T-cell (primary cell): ENCODE measurements around the gene LSM12. TPM values are rescaled to one million over a fixed set of nuclear protein-coding genes. Genes with fewer than 3 reads are reported as not detected.

Source experiments
- ATAC-seq, 4 experiments: fragments of 200-7000 bp in 3 of 4; fragments of 150-1000 bp in 1 of 4; cut with Tn5 transposase; replicated peaks in 1 of 4; 1 replicate in 3 of 4; 2 replicates in 1 of 4; pipeline ENCODE4 v1.10.0; 2021; ENCODE audit warnings: moderate library complexity in 3 of 4, mild to moderate bottlenecking in 2 of 4, moderate number of reproducible peaks in 1 of 4
- CTCF ChIA-PET, 2 donors: fragments of 300-600 bp; sonication (Branson Sonifier 250); formaldehyde crosslinking; loops; one replicate each; lab custom pipeline; 2022; ENCODE audit warnings: antibody characterized with exemption in 2 of 2; lab: Charles Lee
- POLR2A ChIA-PET, 2 donors: fragments of 300-600 bp; sonication (Branson Sonifier 250); formaldehyde crosslinking; loops; one replicate each; lab custom pipeline; 2022; ENCODE audit warnings: antibody characterized with exemption in 2 of 2; lab: Charles Lee
- DNase-seq, 35 experiments: peaks; one replicate each; pipeline versions ENCODE4 v3.0.0 to v3.0.0-alpha.2; 2013 to 2023
- H3K27ac ChIP-seq: one replicate; pipeline ENCODE4 v1.5.1; 2013; ENCODE audit warnings: low read length
- H3K27me3 ChIP-seq, 2 experiments: replicated peaks in 1 of 2; 1 replicate in 1 of 2; 2 replicates in 1 of 2; pipeline versions ENCODE4 v1.6.1 to v1.7.0; 2013; ENCODE audit warnings: low read length in 1 of 2, mixed read lengths in 1 of 2; ENCODE audit not compliant: control insufficient read depth in 2 of 2, insufficient read depth in 2 of 2; ENCODE audit errors: extremely low read depth in 1 of 2
- H3K36me3 ChIP-seq, 2 donors: 1 replicate in 1 of 2; 2 replicates in 1 of 2; pipeline versions ENCODE4 v1.6.1 to v1.7.0; 2013; ENCODE audit warnings: low read length in 1 of 2; ENCODE audit not compliant: control insufficient read depth in 2 of 2, insufficient read depth in 1 of 2; ENCODE audit errors: extremely low read depth in 1 of 2
- H3K4me1 ChIP-seq, 2 experiments: 1 replicate in 1 of 2; 2 replicates in 1 of 2; pipeline versions ENCODE4 v1.6.1 to v1.7.0; 2013; ENCODE audit warnings: low read length in 2 of 2, mixed read lengths in 1 of 2; ENCODE audit not compliant: insufficient read depth in 2 of 2, control insufficient read depth in 1 of 2; ENCODE audit errors: extremely low read depth in 1 of 2
- H3K4me3 ChIP-seq, 2 donors: 1 replicate in 1 of 2; 2 replicates in 1 of 2; pipeline versions ENCODE4 v1.5.1 to v1.7.0; 2013; ENCODE audit warnings: mild to moderate bottlenecking in 2 of 2, low read length in 1 of 2, moderate library complexity in 1 of 2; ENCODE audit not compliant: control insufficient read depth in 1 of 2; ENCODE audit errors: extremely low read depth in 1 of 2
- H3K9me3 ChIP-seq: 2 replicates; pipeline ENCODE4 v1.7.0; 2013
- H3K27ac Mint-ChIP-seq, 2 donors: one replicate each; pipeline ENCODE4 v1.8.0; 2020 to 2021; ENCODE audit warnings: mild to moderate bottlenecking in 2 of 2, mixed read lengths in 2 of 2
- H3K27me3 Mint-ChIP-seq, 2 donors: one replicate each; pipeline ENCODE4 v1.8.0; 2021 to 2022; ENCODE audit warnings: mixed read lengths in 2 of 2
- H3K36me3 Mint-ChIP-seq: one replicate; pipeline ENCODE4 v1.8.0; 2021; ENCODE audit warnings: mixed read lengths
- H3K4me1 Mint-ChIP-seq, 3 donors: one replicate each; pipeline ENCODE4 v1.8.0; 2020 to 2022; ENCODE audit warnings: mixed read lengths in 3 of 3, mild to moderate bottlenecking in 1 of 3
- H3K4me3 Mint-ChIP-seq, 3 donors: one replicate each; pipeline ENCODE4 v1.8.0; 2020 to 2022; ENCODE audit warnings: mild to moderate bottlenecking in 3 of 3, mixed read lengths in 3 of 3, moderate library complexity in 3 of 3
- H3K9me3 Mint-ChIP-seq, 3 donors: one replicate each; pipeline ENCODE4 v1.8.0; 2020 to 2022; ENCODE audit warnings: mixed read lengths in 3 of 3
- WGBS: methylation state at CpG from one replicate; pipeline ENCODE4 v1.1.5; 2013; ENCODE audit warnings: missing lambda C conversion rate; ENCODE audit not compliant: insufficient coverage; 5-methylcytosine and 5-hydroxymethylcytosine counted together
- total RNA-seq, 35 experiments: library from RNA in 6 of 35; stranded (reverse) in 6 of 35; fragments of 120-200 nt in 1 of 35; gene quantifications; one replicate each; pipeline versions ENCODE4 v1.2.1 to v1.2.4 and lab custom pipeline; 2013 to 2026

Gene LSM12
- total RNA-seq: 10 to 100 TPM; 29.4 to 39.0 (median 37.1) TPM
- 23.8 TPM for total RNA-seq (2013)
- total RNA-seq (lab: John Stamatoyannopoulos, UW): 7.0 to 20.7 (median 9.7) reads per million in 29 experiments

- Mint-ChIP-seq H3K27ac (peak within 1 kb of the TSS; percentile 88 to 92), H3K27me3 (no peaks in the 10 kb centered on the region), H3K36me3 (peaks cover 12% of the 10 kb centered on the region), H3K4me1 (peaks cover 55 to 70% (median 58%) of the 10 kb centered on the region in 3 donors), H3K9me3 (no peaks in the 10 kb centered on the region), H3K4me3 (peak within 1 kb of the TSS; percentile 84 to 90 (median 88))
- Histone ChIP-seq H3K27me3 (no peaks in the 10 kb centered on the region), H3K4me3 (peak within 1 kb of the TSS; percentile 70 to 74), H3K9me3 (no peaks in the 10 kb centered on the region), H3K4me1 (peaks cover 14 to 36% of the 10 kb centered on the region in 2 experiments), H3K36me3 (peaks cover 5 to 13% of the 10 kb centered on the region in 2 donors), H3K27ac (peak within 1 kb of the TSS; percentile 79)
- peak; percentile 84 to 90 (median 87) for ATAC-seq
- DNase-seq: peak; percentile 73 to 96 (median 85)
- CTCF ChIA-PET: no interaction called here
- POLR2A ChIA-PET: interaction anchor here in 1 of 2 donors (0.6 kb wide), 1 partner anchor 71 kb away, joined by 4 read pairs; no protein-coding TSS in a partner anchor
- 0% methylated on average over 49 of the region's 65 CpGs for WGBS
Measured at GRCh38 chr17:44066204-44066930, at the start of gene LSM12. TSS of gene LSM12 (minus strand) at chr17:44066671. CDS start at chr17:44066587, 84 bp downstream.

GRCh38 chr17:44115585-44116415 is 49.3 kb upstream of the LSM12 start:
- no peaks in the 10 kb centered on the region for H3K9me3 ChIP-seq
- H3K27me3 ChIP-seq: peaks cover 0 to 3% of the 10 kb centered on the region in 2 experiments
- Mint-ChIP-seq H3K36me3 (peaks cover 9% of the 10 kb centered on the region), H3K4me1 (peaks cover 64 to 79% (median 67%) of the 10 kb centered on the region in 3 donors), H3K9me3 (no peaks in the 10 kb centered on the region), H3K4me3 (no peak overlapping the region), H3K27me3 (no peaks in the 10 kb centered on the region), H3K27ac (no peak overlapping the region)
- DNase-seq (peak in 2 of 35 experiments; percentile 17 to 28), ATAC-seq (no peak)
- H3K27ac ChIP-seq: no peak overlapping the region
- WGBS: 69% methylated on average over 7 of the region's 11 CpGs
- H3K4me3 ChIP-seq: no peak overlapping the region
- peaks cover 6 to 48% of the 10 kb centered on the region in 2 experiments for H3K4me1 ChIP-seq
- ChIA-PET CTCF (no interaction called here), POLR2A (interaction anchor here in 1 of 2 donors (0.5 kb wide), 1 partner anchor 207 kb away, joined by 3 read pairs; no protein-coding TSS in a partner anchor)
- H3K36me3 ChIP-seq: peaks cover 4 to 24% of the 10 kb centered on the region in 2 donors

- no peaks in the 10 kb centered on the region for H3K27me3 Mint-ChIP-seq
- peaks cover 52 to 63% (median 54%) of the 10 kb centered on the region in 3 donors for H3K4me1 Mint-ChIP-seq
- WGBS: 89% methylated on average over 5 of the region's 9 CpGs
- Histone ChIP-seq H3K36me3 (peaks cover 4 to 32% of the 10 kb centered on the region in 2 donors), H3K9me3 (no peaks in the 10 kb centered on the region), H3K27me3 (peaks cover 0 to 3% of the 10 kb centered on the region in 2 experiments), H3K27ac (no peak overlapping the region), H3K4me3 (no peak overlapping the region), H3K4me1 (peaks cover 6 to 45% of the 10 kb centered on the region in 2 experiments)
- DNase-seq: no peak
- peak overlapping the region in 1 of 2 donors; percentile 6 for H3K27ac Mint-ChIP-seq
- no peak overlapping the region for H3K4me3 Mint-ChIP-seq
- no peaks in the 10 kb centered on the region for H3K9me3 Mint-ChIP-seq
- ChIA-PET POLR2A (interaction anchor here in 1 of 2 donors (0.5 kb wide), 1 partner anchor 19 kb away, joined by 3 read pairs; no protein-coding TSS in a partner anchor), CTCF (no interaction called here)
- ATAC-seq: no peak
- H3K36me3 Mint-ChIP-seq: peaks cover 12% of the 10 kb centered on the region
Measured at GRCh38 chr17:44113868-44114840, 47.7 kb upstream of the LSM12 start.

- no peak for DNase-seq
- H3K4me1 ChIP-seq: peaks cover 6 to 45% of the 10 kb centered on the region in 2 experiments
- CTCF ChIA-PET: interaction anchor here in 1 of 2 donors (0.5 kb wide), 1 partner anchor 52 kb away, joined by 5 read pairs; no protein-coding TSS in a partner anchor
- Mint-ChIP-seq H3K27ac (peak overlapping the region in 1 of 2 donors; percentile 16), H3K9me3 (no peaks in the 10 kb centered on the region), H3K4me3 (no peak overlapping the region), H3K4me1 (peaks cover 44 to 58% (median 49%) of the 10 kb centered on the region in 3 donors), H3K27me3 (no peaks in the 10 kb centered on the region), H3K36me3 (peaks cover 12% of the 10 kb centered on the region)
- H3K4me3 ChIP-seq: no peak overlapping the region
- no peak overlapping the region for H3K27ac ChIP-seq
- 78% methylated on average over 1 of the region's 1 CpG for WGBS
- no peaks in the 10 kb centered on the region for H3K9me3 ChIP-seq
- POLR2A ChIA-PET: no interaction called here
- peaks cover 0 to 3% of the 10 kb centered on the region in 2 experiments for H3K27me3 ChIP-seq
- no peak for ATAC-seq
- H3K36me3 ChIP-seq: peaks cover 4 to 37% of the 10 kb centered on the region in 2 donors
Measured at GRCh38 chr17:44113382-44113781, 46.9 kb upstream of the LSM12 start.

- no peaks in the 10 kb centered on the region for H3K9me3 Mint-ChIP-seq
- Histone ChIP-seq H3K4me3 (no peak overlapping the region), H3K9me3 (no peaks in the 10 kb centered on the region), H3K27me3 (peaks cover 0 to 3% of the 10 kb centered on the region in 2 experiments), H3K36me3 (peaks cover 4 to 37% of the 10 kb centered on the region in 2 donors), H3K27ac (no peak overlapping the region), H3K4me1 (peaks cover 6 to 45% of the 10 kb centered on the region in 2 experiments)
- ChIA-PET CTCF (no interaction called here), POLR2A (interaction anchor here in 1 of 2 donors (0.6 kb wide), 1 partner anchor 227 kb away, joined by 7 read pairs; no protein-coding TSS in a partner anchor)
- H3K4me3 Mint-ChIP-seq: peak overlapping the region in 1 of 3 donors; percentile 68
- WGBS: 88% methylated on average over 3 of the region's 4 CpGs
- ATAC-seq (no peak), DNase-seq (no peak)
- peaks cover 14% of the 10 kb centered on the region for H3K36me3 Mint-ChIP-seq
- H3K27me3 Mint-ChIP-seq: no peaks in the 10 kb centered on the region
- peaks cover 41 to 56% (median 46%) of the 10 kb centered on the region in 3 donors for H3K4me1 Mint-ChIP-seq
- H3K27ac Mint-ChIP-seq: peak overlapping the region in 1 of 2 donors; percentile 43
Measured at GRCh38 chr17:44112284-44113280, 46.1 kb upstream of the LSM12 start.
